Ovary (tissue), 1 donor: Measurements from ENCODE around the gene CRIP1.

Source experiments
- EP300 ChIP-seq: sonication (generic); formaldehyde crosslinking; IDR thresholded peaks from one replicate; pipeline ENCODE4 v1.6.1; 2017; ENCODE audit warnings: antibody characterized with exemption
- POLR2A ChIP-seq: fragments of 450-650 bp; IDR thresholded peaks from one replicate; pipeline ENCODE4 v1.6.1; 2017; ENCODE audit warnings: antibody characterized with exemption, mild to moderate bottlenecking, moderate library complexity

DNA sequence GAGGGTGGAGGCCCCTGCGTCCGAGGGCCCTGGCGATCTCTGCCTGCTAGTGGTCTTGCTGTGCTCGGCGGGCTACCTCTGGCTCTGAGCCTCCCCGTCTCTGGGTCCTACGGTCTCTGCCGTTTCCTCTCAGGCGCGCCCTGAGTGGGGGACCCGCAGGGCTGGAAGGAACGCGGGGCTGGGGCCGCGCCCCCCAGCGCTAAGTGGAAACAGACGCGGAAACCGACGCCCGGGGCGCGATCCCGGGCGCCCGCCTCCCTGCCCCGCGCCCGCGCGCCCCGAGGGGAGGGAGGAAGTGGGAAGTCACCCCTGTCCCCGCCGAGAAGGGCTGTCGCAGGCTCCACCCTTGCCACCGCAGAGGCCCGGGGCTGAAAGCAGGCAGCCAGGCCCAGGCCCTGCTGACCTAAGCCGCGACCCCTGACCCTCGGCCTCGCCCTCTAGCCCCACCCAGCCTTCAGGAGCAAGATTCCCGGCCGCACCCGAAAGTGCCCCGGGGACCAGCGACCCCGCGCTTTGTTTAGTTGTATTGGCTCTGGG is 831 bp downstream of the CRIP1 start:
- TF ChIP-seq EP300 (no peak), POLR2A (no peak)
